NCI-H1105 treated with DMSO at 0.1 percent for 48 hours (cell line): ENCODE data around the gene CC2D2A.
"Not testable (repeated sequence)": the region's sequence is repeated elsewhere in the genome, so short reads cannot be mapped to it uniquely, and the experiment has no call there.

Source experiments
- DNase-seq: peaks from one replicate; lab custom pipeline; 2025; lab: John Stamatoyannopoulos, UW

The CC2D2A gene

GRCh38 chr4:15558561-15558960 lies 88.9 kb downstream of the CC2D2A start:
- no peak for DNase-seq

- DNase-seq: no peak
These were observed 92.4 kb downstream of the CC2D2A start for GRCh38 chr4:15562114-15562513.

- no peak for DNase-seq
These were observed 92.9 kb downstream of the CC2D2A start for GRCh38 chr4:15562623-15563022.

GRCh38 chr4:15563871-15564270 lies 94.2 kb downstream of the CC2D2A start:
- DNase-seq: no peak

- DNase-seq: no peak
These were observed 99.1 kb downstream of the CC2D2A start for GRCh38 chr4:15568821-15569220.

- no peak for DNase-seq
These were observed 100.1 kb downstream of the CC2D2A start for GRCh38 chr4:15569746-15570145.

- no peak for DNase-seq
These were observed 106.3 kb downstream of the CC2D2A start for GRCh38 chr4:15575966-15576365.

GRCh38 chr4:15577508-15577907 lies 107.8 kb downstream of the CC2D2A start:
- no peak for DNase-seq

- DNase-seq: no peak
These were observed 115.1 kb downstream of the CC2D2A start for GRCh38 chr4:15584785-15585184.

- DNase-seq: no peak
These were observed 115.6 kb downstream of the CC2D2A start for GRCh38 chr4:15585331-15585730.

- no peak for DNase-seq
These were observed 116.4 kb downstream of the CC2D2A start for GRCh38 chr4:15586066-15586465.

GRCh38 chr4:15587649-15588048 lies 118.0 kb downstream of the CC2D2A start:
- no peak for DNase-seq

GRCh38 chr4:15592799-15593198 lies 123.1 kb downstream of the CC2D2A start:
- DNase-seq: no peak

GRCh38 chr4:15598644-15599043 lies 129.0 kb downstream of the CC2D2A start:
- DNase-seq: no peak

GRCh38 chr4:15600176-15600575 lies 130.5 kb downstream of the CC2D2A start:
- no peak for DNase-seq

- DNase-seq: no peak
These were observed 132.2 kb downstream of the CC2D2A start for GRCh38 chr4:15601862-15602261.

GRCh38 chr4:15605537-15605936 lies 135.9 kb downstream of the CC2D2A start:
- DNase-seq: no peak

- no peak for DNase-seq
These were observed 141.2 kb downstream of the CC2D2A start for GRCh38 chr4:15610855-15611254.

- no peak for DNase-seq
These were observed 142.5 kb downstream of the CC2D2A start for GRCh38 chr4:15612136-15612535.

- DNase-seq: not testable (repeated sequence)
These were observed 145.2 kb downstream of the CC2D2A start for GRCh38 chr4:15614891-15615290.

GRCh38 chr4:15617407-15617806 lies 147.7 kb downstream of the CC2D2A start:
- not testable (repeated sequence) for DNase-seq

GRCh38 chr4:15636818-15637217 lies 167.1 kb downstream of the CC2D2A start:
- DNase-seq: no peak

GRCh38 chr4:15638418-15638817 lies 168.7 kb downstream of the CC2D2A start:
- DNase-seq: no peak

- no peak for DNase-seq
These were observed 178.9 kb downstream of the CC2D2A start for GRCh38 chr4:15648600-15648999.
